Uterus (tissue), 2 donors: ENCODE measurements around the gene SAMD3.

ENCODE experiments used
- CTCF ChIP-seq, 4 experiments: fragments of 200-600 bp in 2 of 4; fragments of 450-650 bp in 2 of 4; sonication (generic) in 2 of 4; IDR thresholded peaks; one replicate each; pipeline ENCODE4 v1.5.1; 2016 to 2019; ENCODE audit warnings: antibody characterized with exemption in 4 of 4, mild to moderate bottlenecking in 2 of 4, moderate library complexity in 1 of 4
- POLR2A ChIP-seq, 2 donors: fragments of 450-650 bp; IDR thresholded peaks; one replicate each; pipeline ENCODE4 v1.6.1; 2016; ENCODE audit warnings: antibody characterized with exemption in 2 of 2, mild to moderate bottlenecking in 1 of 2, moderate library complexity in 1 of 2

DNA sequence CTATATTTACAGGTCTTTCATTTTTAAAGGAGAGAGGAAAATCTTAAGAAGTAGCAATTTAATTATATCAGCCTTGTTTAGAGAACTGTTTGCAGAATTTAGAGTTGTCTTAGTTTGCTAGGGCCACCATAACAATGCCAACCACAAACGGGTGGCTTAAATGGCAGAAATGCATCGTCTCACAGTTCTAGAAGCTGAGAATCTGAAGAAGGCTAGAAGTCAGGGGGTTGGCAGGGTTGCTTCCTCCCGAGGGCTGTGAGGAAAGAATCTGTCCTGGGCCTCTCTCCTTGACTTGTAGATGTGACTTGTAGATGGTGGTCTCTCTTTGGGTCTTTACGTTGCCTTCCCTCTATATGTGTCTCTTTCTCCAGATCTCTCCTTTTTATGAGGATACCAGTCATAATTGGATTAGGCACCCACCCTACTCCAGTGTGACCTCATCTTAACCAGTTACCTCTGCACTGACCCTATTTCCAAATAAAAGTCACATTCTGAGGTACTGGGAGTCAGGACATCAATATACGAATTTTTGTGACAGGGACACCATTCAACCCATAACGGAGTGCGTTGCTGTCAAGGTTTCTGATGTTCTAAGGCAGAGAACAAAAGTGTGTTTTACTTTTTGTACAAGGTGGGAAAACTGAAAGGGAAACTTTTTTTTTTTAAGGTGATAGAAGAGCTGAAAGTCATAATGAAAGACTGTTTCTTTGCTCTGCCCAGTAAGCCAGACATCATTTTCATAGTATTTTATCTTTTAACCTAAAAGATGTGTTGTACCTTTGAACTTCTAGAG, 84.4 kb downstream of the SAMD3 start:
- TF ChIP-seq CTCF (IDR thresholded peaks at IDR 0.05) (no peak), POLR2A (IDR thresholded peaks at IDR 0.05) (no peak)
